Esophagus mucosa (tissue), 1 donor: ENCODE data around the gene LMLN. TPM values are rescaled to one million over a fixed set of nuclear protein-coding genes. Genes with fewer than 3 reads are reported as not detected.
"Not testable (repeated sequence)": the region's sequence is repeated elsewhere in the genome, so short reads cannot be mapped to it uniquely, and the experiment has no call there.

Source experiments
- ATAC-seq: fragments of 200-7000 bp; cut with Tn5 transposase; one replicate; pipeline ENCODE4 v1.9.1; 2020
- total RNA-seq: library from RNA; stranded (reverse); gene quantifications from one replicate; pipeline ENCODE4 v1.2.4, GENCODE V29; 2023
- donor health status: DM: yes; HTN: yes; CAD: no.

Gene LMLN
- total RNA-seq, 1 donor from 2014 or later: 5.7 TPM

- no peak for ATAC-seq
Measured at GRCh38 chr3:198027045-198027798, 67.2 kb downstream of the LMLN start.

GRCh38 chr3:198027799-198028390, 67.9 kb downstream of the LMLN start:
- ATAC-seq: no peak

GRCh38 chr3:198028718-198029117, 68.7 kb downstream of the LMLN start:
- no peak for ATAC-seq

DNA sequence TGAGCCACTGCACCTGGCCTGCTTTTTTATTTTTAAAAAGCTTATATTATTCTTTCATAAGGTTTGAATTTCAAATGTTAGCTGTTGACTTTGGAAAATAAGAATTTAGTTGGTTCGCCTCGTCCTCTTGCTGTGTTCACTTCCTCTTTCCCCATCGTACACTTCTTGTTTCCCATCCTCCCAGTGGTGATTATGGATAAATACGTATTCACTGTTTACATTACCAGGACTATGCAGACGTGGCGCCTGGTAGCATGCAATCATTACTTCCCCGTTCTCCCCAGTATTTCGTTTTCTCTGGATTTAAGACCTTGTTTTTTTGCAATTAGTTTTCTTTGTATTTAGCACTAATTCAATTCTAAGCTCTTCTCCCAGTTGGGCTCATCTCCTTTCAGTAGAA, 70.1 kb downstream of the LMLN start:
- ATAC-seq: no peak

DNA sequence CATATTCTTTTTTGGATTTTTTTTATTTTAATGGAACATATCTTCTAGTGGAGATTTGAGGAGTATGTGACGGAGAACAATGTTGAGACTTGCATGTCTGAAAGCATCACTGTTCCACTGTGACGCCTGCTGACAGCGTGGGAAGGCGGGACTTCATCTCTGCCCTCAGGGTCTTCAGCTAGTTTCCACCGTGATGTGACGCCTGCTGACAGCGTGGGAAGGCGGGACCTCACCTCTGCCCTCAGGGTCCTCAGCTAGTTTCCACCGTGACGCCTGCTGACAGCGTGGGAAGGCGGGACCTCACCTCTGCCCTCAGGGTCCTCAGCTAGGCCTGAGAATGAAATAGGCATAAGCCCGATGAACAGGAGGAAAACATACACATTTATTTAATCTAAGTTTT, 70.7 kb downstream of the LMLN start:
- ATAC-seq: no peak

GRCh38 chr3:198032039-198032936, 72.3 kb downstream of the LMLN start:
- ATAC-seq: no peak

DNA sequence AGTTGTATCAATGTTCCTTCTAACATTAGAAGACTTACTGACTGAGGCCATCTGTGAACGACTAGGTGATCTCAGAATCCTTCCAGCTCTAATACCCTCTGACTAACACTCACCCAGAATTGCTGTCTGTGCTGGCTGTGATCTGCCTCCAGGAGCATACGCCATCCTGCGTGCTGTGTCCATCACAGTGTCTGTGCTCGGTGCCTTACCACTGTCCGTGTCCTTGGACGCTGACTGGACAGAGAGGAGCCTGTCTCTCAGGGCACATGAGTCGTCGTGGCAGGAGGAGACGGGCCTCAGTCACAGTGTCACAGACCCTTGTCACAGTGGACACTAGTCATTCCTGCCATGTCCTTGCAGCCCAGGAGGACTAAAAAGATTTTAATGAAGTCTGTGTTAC, 83.1 kb downstream of the LMLN start:
- ATAC-seq: no peak

DNA sequence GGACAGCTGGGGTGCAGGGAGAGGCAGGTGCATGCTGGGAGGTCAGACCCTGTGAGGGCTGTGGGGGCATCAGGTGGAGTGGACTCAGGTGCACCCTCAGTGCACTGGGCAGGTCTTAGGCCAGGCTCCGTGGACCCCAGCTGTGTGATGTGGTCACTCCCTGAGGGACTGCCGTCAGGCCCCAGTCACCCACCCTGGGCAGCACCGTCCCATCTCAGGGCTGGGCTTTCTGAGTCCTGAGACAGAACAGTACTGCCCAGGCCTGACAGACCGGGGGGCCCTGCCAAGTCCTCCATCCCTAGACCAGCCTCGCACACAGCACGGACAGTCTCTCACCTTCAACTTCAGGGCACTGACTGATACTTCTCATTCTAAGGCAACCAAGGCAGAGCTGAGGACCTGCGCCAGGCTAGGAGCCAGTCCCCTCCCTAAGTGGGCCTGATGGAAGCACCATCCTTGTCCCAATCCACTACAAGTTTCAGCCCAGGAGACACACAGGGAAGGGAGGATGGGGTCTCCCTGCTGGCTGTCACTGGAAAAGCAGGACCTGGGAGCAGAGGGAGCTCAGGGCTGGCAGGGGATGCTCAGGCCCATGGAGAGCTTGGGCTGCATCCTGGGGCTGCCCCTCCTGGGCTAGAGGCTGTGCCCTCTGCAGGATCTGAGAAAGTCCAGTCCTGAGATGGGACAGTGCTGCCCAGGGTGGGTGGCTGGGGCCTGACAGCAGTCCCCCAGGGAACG, 86.3 kb downstream of the LMLN start:
- no peak for ATAC-seq

DNA sequence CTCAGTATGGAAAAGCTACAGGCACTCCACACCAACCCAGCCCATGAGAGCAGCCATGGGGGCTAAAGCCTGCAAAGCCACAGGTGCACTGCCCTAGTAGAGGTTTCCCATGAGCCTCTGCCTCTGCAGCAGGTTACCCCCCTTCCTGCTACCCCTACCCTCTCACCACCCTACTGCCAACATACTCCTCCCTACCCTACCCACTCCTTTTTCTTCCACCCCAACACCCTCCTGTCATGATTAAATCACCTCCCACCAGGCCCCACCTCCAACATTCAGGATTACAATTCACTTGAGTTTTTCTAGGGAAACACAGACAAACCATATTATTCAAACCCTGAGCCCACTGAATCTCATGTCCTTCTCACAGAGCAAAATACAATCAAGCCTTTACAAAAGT, 88.4 kb downstream of the LMLN start:
- no peak for ATAC-seq

DNA sequence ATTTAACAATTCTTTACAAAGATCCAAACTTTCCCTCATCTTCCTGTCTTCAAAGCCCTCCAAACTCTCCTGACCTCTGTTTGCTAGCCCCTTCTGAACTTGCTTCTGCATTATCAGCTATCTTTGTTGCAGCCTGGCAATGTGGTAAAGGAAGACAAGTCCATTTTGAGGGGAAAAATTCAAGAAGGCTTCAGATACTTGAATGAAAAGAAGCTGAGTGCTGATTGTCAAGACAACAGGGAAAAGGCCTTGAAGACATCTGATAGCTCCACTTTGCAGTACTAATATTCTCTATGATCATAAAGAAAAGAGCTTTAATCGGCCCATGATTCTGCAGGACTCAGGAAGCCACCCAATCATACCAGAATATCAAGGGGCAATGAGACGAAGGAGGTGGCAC, 91.8 kb downstream of the LMLN start:
- no peak for ATAC-seq

GRCh38 chr3:198053462-198053861, 93.4 kb downstream of the LMLN start:
- not testable (repeated sequence) for ATAC-seq

DNA sequence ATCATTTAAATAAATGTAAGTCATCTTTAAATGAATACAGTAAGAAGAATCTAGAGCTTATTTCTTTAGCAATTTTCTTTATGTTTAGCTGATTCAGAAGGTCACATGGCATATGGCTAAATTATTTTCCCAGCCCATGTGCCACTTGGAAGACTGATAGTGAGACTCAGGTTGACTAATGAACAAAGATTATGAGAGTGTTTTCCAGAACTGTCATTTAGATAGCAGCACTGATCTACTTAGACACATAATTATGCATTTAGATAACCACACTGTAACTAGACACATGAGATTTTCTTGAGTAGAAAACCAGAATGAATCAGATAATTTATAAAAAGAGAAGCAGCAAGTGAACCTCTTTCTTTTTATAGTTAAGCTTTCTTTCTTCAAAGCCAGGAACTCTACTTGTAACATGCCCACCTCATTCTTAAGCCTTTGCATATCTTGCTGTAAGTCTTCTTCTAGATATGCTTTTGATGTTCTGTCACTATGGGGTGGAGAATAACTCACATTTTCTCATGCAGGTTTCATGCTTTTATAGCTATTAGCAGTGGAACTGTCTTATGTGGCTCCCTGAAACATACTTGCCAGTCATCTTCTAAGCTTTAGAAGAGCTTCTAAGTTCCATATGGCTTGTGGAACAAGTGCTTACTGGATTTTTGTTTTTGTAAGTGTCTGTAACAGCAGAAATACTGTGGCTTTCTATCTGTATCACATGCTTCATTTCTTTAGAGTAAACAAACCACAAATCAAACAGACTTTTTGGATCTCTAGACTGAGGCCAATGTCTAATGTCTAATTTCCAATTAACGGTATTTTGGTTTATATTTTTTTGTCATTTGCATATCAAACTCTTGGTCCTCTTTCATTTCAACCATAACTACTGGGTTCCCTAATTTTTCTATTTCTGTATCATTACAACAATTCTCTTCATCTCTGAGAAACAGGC, 101.4 kb downstream of the LMLN start:
- ATAC-seq: no peak

GRCh38 chr3:198062068-198062465, 102.0 kb downstream of the LMLN start:
- no peak for ATAC-seq

- no peak for ATAC-seq
Measured at GRCh38 chr3:198064420-198064819, 104.4 kb downstream of the LMLN start.

DNA sequence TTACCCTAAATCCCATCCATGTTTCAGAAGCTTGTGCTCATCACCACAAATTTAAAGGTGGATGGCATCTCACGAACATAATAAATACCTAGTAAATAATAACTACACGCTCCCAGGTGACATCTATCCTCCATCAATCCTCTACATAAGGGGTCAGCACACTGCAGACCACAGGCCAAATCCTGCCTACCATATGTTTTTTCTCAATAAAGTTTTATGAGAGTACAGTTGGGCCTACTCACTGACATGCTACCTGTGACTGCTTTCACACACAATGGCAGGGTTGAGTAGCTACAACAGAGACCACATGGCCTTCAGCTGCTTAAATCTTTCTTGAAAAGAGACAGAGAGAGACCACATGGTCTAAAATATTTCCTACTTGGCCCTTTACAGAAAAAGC, 105.9 kb downstream of the LMLN start:
- ATAC-seq: no peak

DNA sequence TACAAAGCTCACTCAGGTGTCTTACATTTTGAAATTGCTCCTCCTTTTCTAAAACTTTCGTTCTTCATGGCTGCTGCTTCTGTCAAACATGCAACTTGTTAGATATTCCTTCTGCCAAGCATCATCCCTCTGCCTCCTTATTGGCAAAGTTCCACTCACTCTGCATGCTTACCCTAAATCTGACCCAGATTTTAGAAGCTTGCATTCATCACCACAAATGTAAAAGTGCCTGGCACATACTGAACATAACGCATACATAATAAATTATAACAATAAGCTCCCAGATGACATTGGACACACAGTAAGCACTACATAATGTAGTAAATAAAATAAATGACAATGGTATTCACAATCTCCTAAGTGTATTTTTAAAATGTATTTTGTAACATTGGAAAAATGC, 107.4 kb downstream of the LMLN start:
- no peak for ATAC-seq

DNA sequence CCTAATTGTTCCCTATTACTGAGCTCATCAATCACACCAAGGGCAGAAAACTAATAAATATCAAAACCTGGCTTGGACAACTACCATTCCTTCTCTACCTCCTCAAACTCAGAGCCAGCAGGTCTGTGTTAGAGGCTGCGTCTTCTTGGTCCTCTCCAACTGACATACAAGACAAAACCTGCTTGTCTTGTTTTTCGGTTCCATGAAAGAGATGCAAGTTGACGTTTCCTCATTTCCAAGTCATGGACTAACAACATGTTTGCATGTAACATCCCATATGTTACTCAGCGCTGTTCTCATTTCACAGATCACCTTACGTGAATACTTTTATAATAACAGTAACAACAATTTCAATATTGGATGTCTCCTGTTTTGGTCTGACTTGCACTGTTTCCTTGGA, 110.9 kb downstream of the LMLN start:
- ATAC-seq: peak; percentile 60

- ATAC-seq: peak; percentile 99
Measured at GRCh38 chr3:198071602-198072287, 111.7 kb downstream of the LMLN start.

- ATAC-seq: no peak
Measured at GRCh38 chr3:198076722-198077308, 116.8 kb downstream of the LMLN start.

- ATAC-seq: peak; percentile 65
Measured at GRCh38 chr3:198079771-198080520, 119.9 kb downstream of the LMLN start.
